Activated B cell treated with CpG ODN at 0.5 μM for 24 hours (primary cell): ENCODE results near the gene XRN2. TPM values are rescaled to one million over a fixed set of nuclear protein-coding genes. Genes with fewer than 3 reads are reported as not detected.

Experiments used
- ATAC-seq: fragments of 200-7000 bp; cut with Tn5 transposase; one replicate; pipeline ENCODE4 v1.10.0; 2021; ENCODE audit warnings: low read depth, mild to moderate bottlenecking, moderate library complexity
- CTCF ChIA-PET: fragments of 350-600 bp; sonication (Branson Sonifier 250); formaldehyde crosslinking; loops from one replicate; lab custom pipeline; 2021; ENCODE audit warnings: antibody characterized with exemption; lab: Charles Lee
- POLR2A ChIA-PET: fragments of 350-600 bp; sonication (Branson Sonifier 250); formaldehyde crosslinking; loops from one replicate; lab custom pipeline; 2021; ENCODE audit warnings: antibody characterized with exemption; lab: Charles Lee
- DNase-seq: peaks from one replicate; pipeline ENCODE4 v3.0.0; 2022
- H3K27ac Mint-ChIP-seq: one replicate; pipeline ENCODE4 v1.8.0; 2020; ENCODE audit warnings: mixed read lengths
- H3K27me3 Mint-ChIP-seq: one replicate; pipeline ENCODE4 v1.8.0; 2021; ENCODE audit warnings: mixed read lengths
- H3K36me3 Mint-ChIP-seq: one replicate; pipeline ENCODE4 v1.8.0; 2021; ENCODE audit warnings: low read depth, mixed read lengths
- H3K4me1 Mint-ChIP-seq: one replicate; pipeline ENCODE4 v1.8.0; 2021; ENCODE audit warnings: mixed read lengths
- H3K4me3 Mint-ChIP-seq: one replicate; pipeline ENCODE4 v1.8.0; 2020; ENCODE audit warnings: mild to moderate bottlenecking, mixed read lengths
- H3K9me3 Mint-ChIP-seq: one replicate; pipeline ENCODE4 v1.8.0; 2020; ENCODE audit warnings: mixed read lengths
- CTCF ChIP-seq: fragments of 200-600 bp; IDR thresholded peaks from one replicate; pipeline ENCODE4 v1.8.0; 2022; ENCODE audit warnings: antibody characterized with exemption, mild to moderate bottlenecking
- intact Hi-C: fragments of 100-400 bp; cut with micrococcal nuclease; formaldehyde crosslinking; loops from one replicate; pipeline ENCODE4 v1.15.1; 2024
- total RNA-seq: library from RNA; stranded (reverse); gene quantifications from 2 replicates; pipeline ENCODE4 v1.2.3, GENCODE V29; 2022

Gene XRN2
- total RNA-seq, 1 donor from 2014 or later = 61.0 TPM

- intact Hi-C loops = no loop called here
- no peak for TF ChIP-seq CTCF
- H3K27ac Mint-ChIP-seq = no peak overlapping the region
- H3K9me3 Mint-ChIP-seq = no peaks in the 10 kb centered on the region
- no peak overlapping the region for H3K4me3 Mint-ChIP-seq
- peaks cover 89% of the 10 kb centered on the region for H3K36me3 Mint-ChIP-seq
- no peaks in the 10 kb centered on the region for H3K27me3 Mint-ChIP-seq
- ATAC-seq (no peak), DNase-seq (no peak)
- CTCF ChIA-PET = no interaction called here
- POLR2A ChIA-PET = no interaction called here
- no peaks in the 10 kb centered on the region for H3K4me1 Mint-ChIP-seq
These were observed 35.2 kb downstream of the XRN2 start for GRCh38 chr20:21338291-21338690.

- TF ChIP-seq CTCF = no peak
- no peak overlapping the region for H3K27ac Mint-ChIP-seq
- H3K4me1 Mint-ChIP-seq = no peaks in the 10 kb centered on the region
- H3K27me3 Mint-ChIP-seq = no peaks in the 10 kb centered on the region
- intact Hi-C loops = no loop called here
- POLR2A ChIA-PET = no interaction called here
- ATAC-seq (no peak), DNase-seq (no peak)
- CTCF ChIA-PET = no interaction called here
- no peaks in the 10 kb centered on the region for H3K9me3 Mint-ChIP-seq
- peaks cover 85% of the 10 kb centered on the region for H3K36me3 Mint-ChIP-seq
- H3K4me3 Mint-ChIP-seq = no peak overlapping the region
These were observed 36.4 kb downstream of the XRN2 start for GRCh38 chr20:21339499-21339898.

- Mint-ChIP-seq H3K36me3 (peaks cover 82% of the 10 kb centered on the region), H3K27ac (no peak overlapping the region), H3K27me3 (no peaks in the 10 kb centered on the region), H3K4me3 (no peak overlapping the region), H3K9me3 (no peaks in the 10 kb centered on the region), H3K4me1 (no peaks in the 10 kb centered on the region)
- no peak for TF ChIP-seq CTCF
- intact Hi-C loops = no loop called here
- ChIA-PET CTCF (no interaction called here), POLR2A (no interaction called here)
- ATAC-seq (no peak), DNase-seq (no peak)
These were observed 38.0 kb downstream of the XRN2 start for GRCh38 chr20:21340991-21341697.

- CTCF ChIA-PET = no interaction called here
- no peak for TF ChIP-seq CTCF
- Mint-ChIP-seq H3K27ac (no peak overlapping the region), H3K4me1 (no peaks in the 10 kb centered on the region), H3K9me3 (no peaks in the 10 kb centered on the region), H3K36me3 (peaks cover 78% of the 10 kb centered on the region), H3K27me3 (no peaks in the 10 kb centered on the region), H3K4me3 (no peak overlapping the region)
- DNase-seq = no peak
- no peak for ATAC-seq
- intact Hi-C loops = no loop called here
- POLR2A ChIA-PET = no interaction called here
These were observed 39.7 kb downstream of the XRN2 start for GRCh38 chr20:21342656-21343345.

GRCh38 chr20:21344206-21344900 lies 41.2 kb downstream of the XRN2 start:
- Mint-ChIP-seq H3K4me3 (no peak overlapping the region), H3K9me3 (no peaks in the 10 kb centered on the region), H3K27ac (no peak overlapping the region), H3K36me3 (peaks cover 80% of the 10 kb centered on the region), H3K4me1 (no peaks in the 10 kb centered on the region), H3K27me3 (no peaks in the 10 kb centered on the region)
- TF ChIP-seq CTCF = no peak
- intact Hi-C loops = loop anchor here (2.0 kb wide), 1 partner anchor 16 kb away; no protein-coding TSS in a partner anchor
- DNase-seq (no peak), ATAC-seq (no peak)
- ChIA-PET POLR2A (no interaction called here), CTCF (no interaction called here)
